Measurements from ENCODE around the gene CDH15. TPM values are rescaled to one million over a fixed set of nuclear protein-coding genes. Genes with fewer than 3 reads are reported as not detected.

CDH15 gene
- polyA plus RNA-seq, 2 of the 4 experiments (the other 2 are of a cell fraction), result 0.05 to 0.08 TPM

DNA sequence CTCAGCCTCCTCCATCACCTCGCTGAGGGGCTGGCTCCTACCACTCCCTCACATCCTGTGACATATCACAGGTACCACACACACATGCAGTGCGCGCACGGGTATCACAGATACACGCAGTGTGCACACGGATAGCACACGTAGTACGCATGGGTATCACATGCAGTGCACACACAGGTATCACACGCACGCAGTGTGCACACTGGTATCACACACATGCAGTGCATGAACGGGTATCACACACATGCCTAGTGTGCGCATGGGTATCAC is 47.8 kb upstream of the CDH15 start (continued):
- TF ChIP-seq MYC (IDR thresholded peaks at IDR 0.05; ENCODE audit: borderline replicate concordance, low read length), result no peak
- no peak for TF ChIP-seq EHF (CRISPR knock-in tag; IDR thresholded peaks at IDR 0.05)

- CTCF ChIA-PET, result no interaction called here
- WGBS (ENCODE audit: missing lambda C conversion rate), result 94% methylated on average over 1 of the region's 1 CpG
- Histone ChIP-seq H3K4me3 (no peak overlapping the region), H3K9me3 (0 out of 3 replicates have a peak, but pooled peaks cover 13% of the 10 kb centered on the region), H3K4me2 (no peak overlapping the region), H3K27ac (no peak overlapping the region), H3K4me1 (no peaks in the 10 kb centered on the region)
- no peak for DNase-seq (ENCODE audit: low read depth in 1 of 2, low spot score in 1 of 2)
- ATAC-seq, result no peak
- FAIRE-seq, result no peak
- POLR2A ChIA-PET, result no interaction called here
- no peak for TF ChIP-seq TFCP2L1 (CRISPR knock-in tag; IDR thresholded peaks at IDR 0.05)
- TF ChIP-seq, protein P1, sequence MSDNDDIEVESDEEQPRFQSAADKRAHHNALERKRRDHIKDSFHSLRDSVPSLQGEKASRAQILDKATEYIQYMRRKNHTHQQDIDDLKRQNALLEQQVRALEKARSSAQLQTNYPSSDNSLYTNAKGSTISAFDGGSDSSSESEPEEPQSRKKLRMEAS (IDR thresholded peaks at IDR 0.05), result no peak
- no peak for TF ChIP-seq RAD21 (conservative IDR thresholded peaks at IDR 0.05 in 1 of 2, IDR thresholded peaks at IDR 0.05 in 1 of 2)
- TF ChIP-seq CTCF (IDR thresholded peaks at IDR 0.05), result no peak
- no peak for TF ChIP-seq EHMT2 (IDR thresholded peaks at IDR 0.05; ENCODE audit: low read depth)
- TF ChIP-seq ZFP36 (IDR thresholded peaks at IDR 0.05; ENCODE audit: borderline replicate concordance, partially characterized antibody), result no peak
- TF ChIP-seq MYC (IDR thresholded peaks at IDR 0.05; ENCODE audit: borderline replicate concordance, low read length), result no peak
- TF ChIP-seq GATA3 (IDR thresholded peaks at IDR 0.05; ENCODE audit: borderline replicate concordance), result no peak
Observed at GRCh38 chr16:89129378-89129777, 42.2 kb upstream of the CDH15 start.

GRCh38 chr16:89130448-89130847 is 41.1 kb upstream of the CDH15 start:
- POLR2A ChIA-PET, result no interaction called here
- H3K27ac ChIP-seq, result no peak overlapping the region
- DNase-seq (ENCODE audit: low read depth in 1 of 2, low spot score in 1 of 2) (no peak), FAIRE-seq (no peak), ATAC-seq (no peak)
- H3K4me1 ChIP-seq, result no peaks in the 10 kb centered on the region
- H3K4me2 ChIP-seq, result no peak overlapping the region
- TF ChIP-seq RAD21 (conservative IDR thresholded peaks at IDR 0.05 in 1 of 2, IDR thresholded peaks at IDR 0.05 in 1 of 2), result no peak
- no peak for TF ChIP-seq FOSB (CRISPR knock-in tag; IDR thresholded peaks at IDR 0.05)
- no peak for TF ChIP-seq RCOR1 (IDR thresholded peaks at IDR 0.05; ENCODE audit: low read depth, low read length)
- TF ChIP-seq TFCP2L1 (CRISPR knock-in tag; IDR thresholded peaks at IDR 0.05), result no peak
- no peak for TF ChIP-seq ZSCAN20 (CRISPR knock-in tag; IDR thresholded peaks at IDR 0.05)
- TF ChIP-seq BHLHE40 (IDR thresholded peaks at IDR 0.05; ENCODE audit: low read depth, low read length), result no peak
- no peak for TF ChIP-seq EP300 (IDR thresholded peaks at IDR 0.05)
- no peak for TF ChIP-seq BCL3 (IDR thresholded peaks at IDR 0.05)
- no peak for TF ChIP-seq JUNB (IDR thresholded peaks at IDR 0.05)
- no peak for TF ChIP-seq NFE2L2 (conservative IDR thresholded peaks at IDR 0.05; ENCODE audit: low read length)
- TF ChIP-seq HOXB13 (CRISPR knock-in tag; IDR thresholded peaks at IDR 0.05; ENCODE audit: low read depth), result no peak
- no peak for TF ChIP-seq CHD4 (IDR thresholded peaks at IDR 0.05; ENCODE audit: borderline replicate concordance)
- no peak for TF ChIP-seq MAZ (IDR thresholded peaks at IDR 0.05; ENCODE audit: borderline replicate concordance, low read depth, low read length)
- TF ChIP-seq, protein P1 (IDR thresholded peaks at IDR 0.05), result no peak
- no peak for TF ChIP-seq HDAC2 (IDR thresholded peaks at IDR 0.05)
- TF ChIP-seq, protein P2, sequence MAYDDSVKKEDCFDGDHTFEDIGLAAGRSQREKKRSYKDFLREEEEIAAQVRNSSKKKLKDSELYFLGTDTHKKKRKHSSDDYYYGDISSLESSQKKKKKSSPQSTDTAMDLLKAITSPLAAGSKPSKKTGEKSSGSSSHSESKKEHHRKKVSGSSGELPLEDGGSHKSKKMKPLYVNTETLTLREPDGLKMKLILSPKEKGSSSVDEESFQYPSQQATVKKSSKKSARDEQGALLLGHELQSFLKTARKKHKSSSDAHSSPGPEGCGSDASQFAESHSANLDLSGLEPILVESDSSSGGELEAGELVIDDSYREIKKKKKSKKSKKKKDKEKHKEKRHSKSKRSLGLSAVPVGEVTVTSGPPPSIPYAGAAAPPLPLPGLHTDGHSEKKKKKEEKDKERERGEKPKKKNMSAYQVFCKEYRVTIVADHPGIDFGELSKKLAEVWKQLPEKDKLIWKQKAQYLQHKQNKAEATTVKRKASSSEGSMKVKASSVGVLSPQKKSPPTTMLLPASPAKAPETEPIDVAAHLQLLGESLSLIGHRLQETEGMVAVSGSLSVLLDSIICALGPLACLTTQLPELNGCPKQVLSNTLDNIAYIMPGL (CRISPR knock-in tag; IDR thresholded peaks at IDR 0.05; ENCODE audit: borderline replicate concordance), result no peak
- TF ChIP-seq EHMT2 (IDR thresholded peaks at IDR 0.05; ENCODE audit: low read depth), result no peak
- no peak for TF ChIP-seq ZNF302 (CRISPR knock-in tag; IDR thresholded peaks at IDR 0.05)
- TF ChIP-seq PBX3 (IDR thresholded peaks at IDR 0.05), result no peak
- H3K4me3 ChIP-seq, result no peak overlapping the region
- 0 out of 3 replicates have a peak, but pooled peaks cover 13% of the 10 kb centered on the region for H3K9me3 ChIP-seq
- CTCF ChIA-PET, result no interaction called here
- WGBS (ENCODE audit: missing lambda C conversion rate), result 84% methylated on average over 5 of the region's 5 CpGs

All from A549 (cell line).